ENCODE results near the gene EFCAB6.

GRCh38 chr22:43554694-43555365 is 257.3 kb downstream of the EFCAB6 start:
- TF ChIP-seq CTCF (IDR thresholded peaks at IDR 0.05) (no peak), ZFX (IDR thresholded peaks at IDR 0.05; ENCODE audit: borderline replicate concordance) (no peak)
